WI38 (cell line): Measurements from ENCODE around the gene THSD4.

Experiments
- H3K4me3 ChIP-seq: 2 replicates; pipeline ENCODE4 v1.5.1; 2011; ENCODE audit warnings: low read depth, mild to moderate bottlenecking, control low read depth, low read length
- TF ChIP-seq, protein P1 (sequence below): IDR thresholded peaks from 2 replicates; pipeline ENCODE4 v1.5.1; 2012; ENCODE audit warnings: low read depth, mild to moderate bottlenecking, control low read depth, low read length

The THSD4 gene

DNA sequence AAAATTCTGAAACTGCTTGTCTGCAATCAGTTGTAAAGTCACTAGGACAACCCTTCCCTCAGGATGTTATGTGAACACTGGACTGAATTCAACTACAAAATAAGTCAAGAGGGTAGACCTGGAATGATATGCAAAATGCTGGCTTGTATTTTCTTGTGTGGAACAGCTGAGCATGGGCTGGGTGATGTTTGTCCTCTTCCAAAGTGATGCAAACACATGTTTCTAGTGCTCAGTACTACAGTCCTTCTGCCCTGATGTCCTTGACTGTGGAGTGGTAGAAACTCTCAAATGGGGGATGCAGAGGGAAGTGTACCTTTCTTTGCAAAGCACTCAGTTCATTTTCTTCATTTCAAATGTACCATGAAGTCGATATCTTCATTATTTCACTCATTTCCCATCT lies 258.6 kb downstream of the THSD4 start:
- no peak overlapping the region for H3K4me3 ChIP-seq
- TF ChIP-seq, protein P1, sequence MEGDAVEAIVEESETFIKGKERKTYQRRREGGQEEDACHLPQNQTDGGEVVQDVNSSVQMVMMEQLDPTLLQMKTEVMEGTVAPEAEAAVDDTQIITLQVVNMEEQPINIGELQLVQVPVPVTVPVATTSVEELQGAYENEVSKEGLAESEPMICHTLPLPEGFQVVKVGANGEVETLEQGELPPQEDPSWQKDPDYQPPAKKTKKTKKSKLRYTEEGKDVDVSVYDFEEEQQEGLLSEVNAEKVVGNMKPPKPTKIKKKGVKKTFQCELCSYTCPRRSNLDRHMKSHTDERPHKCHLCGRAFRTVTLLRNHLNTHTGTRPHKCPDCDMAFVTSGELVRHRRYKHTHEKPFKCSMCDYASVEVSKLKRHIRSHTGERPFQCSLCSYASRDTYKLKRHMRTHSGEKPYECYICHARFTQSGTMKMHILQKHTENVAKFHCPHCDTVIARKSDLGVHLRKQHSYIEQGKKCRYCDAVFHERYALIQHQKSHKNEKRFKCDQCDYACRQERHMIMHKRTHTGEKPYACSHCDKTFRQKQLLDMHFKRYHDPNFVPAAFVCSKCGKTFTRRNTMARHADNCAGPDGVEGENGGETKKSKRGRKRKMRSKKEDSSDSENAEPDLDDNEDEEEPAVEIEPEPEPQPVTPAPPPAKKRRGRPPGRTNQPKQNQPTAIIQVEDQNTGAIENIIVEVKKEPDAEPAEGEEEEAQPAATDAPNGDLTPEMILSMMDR: no peak

DNA sequence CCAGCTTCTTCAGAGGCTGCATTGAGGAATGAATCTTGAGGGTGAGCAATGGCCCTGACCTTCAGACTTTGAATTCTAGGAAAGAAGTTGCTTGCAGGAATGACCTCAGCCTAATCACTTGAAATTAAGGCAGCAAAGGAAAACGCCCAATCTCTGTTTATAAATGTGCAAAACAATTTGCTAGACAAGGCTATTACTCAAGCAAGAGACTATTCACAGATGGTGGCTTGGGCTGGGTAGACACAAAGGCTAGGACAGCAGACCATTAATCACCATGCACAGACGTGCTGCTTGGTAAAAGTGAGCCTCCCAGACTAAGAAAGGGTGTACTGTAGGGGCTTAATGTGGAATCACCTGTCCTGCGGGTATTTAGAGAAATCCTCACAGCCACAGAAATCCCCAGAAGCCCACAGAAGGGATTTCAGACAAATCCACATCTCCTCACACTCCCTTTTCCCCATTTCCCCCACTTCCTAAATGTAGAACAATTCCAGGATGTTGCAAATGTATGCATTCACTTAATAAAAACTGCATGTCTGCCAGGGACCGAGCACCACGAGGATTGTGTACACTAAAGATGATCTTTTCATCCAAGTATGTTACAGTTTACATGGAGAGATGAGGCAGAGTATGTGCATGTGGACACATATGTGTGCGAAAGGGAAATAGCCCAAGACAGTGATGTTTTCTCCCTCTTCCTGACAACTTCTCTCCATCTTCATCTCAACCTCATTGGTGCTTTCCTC lies 259.5 kb downstream of the THSD4 start:
- no peak overlapping the region for H3K4me3 ChIP-seq
- TF ChIP-seq, protein P1: no peak

DNA sequence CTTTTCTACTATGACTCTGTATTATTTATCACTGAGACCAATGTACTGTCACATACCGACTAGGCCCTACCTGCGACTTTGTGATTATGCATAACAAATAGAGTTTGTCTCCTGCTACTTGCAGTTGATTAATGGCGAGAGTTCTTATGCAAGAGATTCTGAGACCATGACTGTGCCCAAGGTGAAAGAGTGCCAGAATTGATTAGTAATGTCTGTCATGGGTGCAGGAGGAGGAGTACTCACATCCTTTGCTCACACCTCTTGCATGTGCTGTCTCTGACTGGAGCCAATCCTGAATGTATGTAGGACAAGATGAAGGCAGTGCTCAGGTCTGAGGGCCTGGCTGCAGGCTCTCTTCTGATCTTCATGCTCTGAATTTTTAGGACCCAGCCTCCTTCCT lies 260.7 kb downstream of the THSD4 start:
- TF ChIP-seq, protein P1: no peak

DNA sequence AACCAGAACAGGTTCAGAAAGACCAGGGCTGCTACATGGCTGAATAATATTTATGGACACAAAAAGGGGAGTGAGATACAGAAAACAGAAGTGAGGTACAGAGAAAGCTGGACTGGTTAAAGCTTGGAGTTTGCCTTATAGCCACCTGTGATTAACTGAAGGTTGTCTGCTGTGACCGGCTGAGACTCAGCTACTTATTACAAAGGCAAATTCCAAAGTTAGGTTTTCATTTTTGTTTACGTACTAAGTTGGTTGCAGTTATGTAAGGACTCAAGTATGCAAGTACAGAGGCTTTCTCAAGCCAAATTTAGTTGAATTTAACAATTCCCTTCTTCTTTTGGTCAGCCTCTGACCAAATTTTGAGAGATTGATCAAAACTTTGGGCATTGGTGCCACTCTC lies 264.6 kb downstream of the THSD4 start:
- H3K4me3 ChIP-seq: no peak overlapping the region
- TF ChIP-seq, protein P1: no peak

More for the DNA sequence above, 260.7 kb downstream of the THSD4 start:
- no peak overlapping the region for H3K4me3 ChIP-seq

DNA sequence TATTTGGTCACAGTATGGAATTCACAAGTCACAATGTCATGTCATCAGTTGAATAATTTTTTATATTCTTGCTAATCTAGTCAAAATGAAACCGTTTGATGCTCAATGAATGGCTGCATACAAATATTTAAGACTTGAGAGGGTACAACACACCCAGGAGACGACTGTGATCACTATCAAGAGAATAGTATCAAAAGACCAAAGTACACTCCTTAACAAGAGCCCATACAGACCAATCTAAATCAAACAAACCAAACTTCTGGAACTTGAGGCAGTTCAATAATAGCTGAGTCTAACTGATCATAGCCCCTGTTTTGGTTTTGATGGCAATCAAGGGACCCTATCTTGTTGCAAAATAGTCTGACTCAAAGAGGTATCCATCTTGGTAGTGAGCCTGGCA lies 265.1 kb downstream of the THSD4 start:
- TF ChIP-seq, protein P1: no peak
- H3K4me3 ChIP-seq: no peak overlapping the region

DNA sequence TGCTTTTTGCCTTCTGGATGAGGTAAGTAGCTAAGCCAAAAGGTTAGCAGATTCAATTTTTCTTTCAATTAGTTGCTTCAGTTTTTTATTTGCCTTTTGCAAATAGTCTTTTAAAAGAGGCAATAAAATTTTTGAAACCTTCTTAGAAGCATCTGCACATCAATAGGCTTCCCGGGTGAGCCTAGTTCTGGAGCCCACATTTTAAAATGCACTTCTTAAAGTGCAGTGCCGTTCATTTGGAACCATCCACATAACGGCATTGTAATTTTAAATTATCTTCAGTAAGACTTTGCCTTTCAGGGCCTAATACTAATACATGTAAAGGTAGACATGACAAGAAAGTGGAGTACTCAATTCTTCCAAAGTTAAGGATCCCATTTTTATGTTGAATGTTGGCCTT lies 269.2 kb downstream of the THSD4 start:
- no peak overlapping the region for H3K4me3 ChIP-seq
- TF ChIP-seq, protein P1: no peak

DNA sequence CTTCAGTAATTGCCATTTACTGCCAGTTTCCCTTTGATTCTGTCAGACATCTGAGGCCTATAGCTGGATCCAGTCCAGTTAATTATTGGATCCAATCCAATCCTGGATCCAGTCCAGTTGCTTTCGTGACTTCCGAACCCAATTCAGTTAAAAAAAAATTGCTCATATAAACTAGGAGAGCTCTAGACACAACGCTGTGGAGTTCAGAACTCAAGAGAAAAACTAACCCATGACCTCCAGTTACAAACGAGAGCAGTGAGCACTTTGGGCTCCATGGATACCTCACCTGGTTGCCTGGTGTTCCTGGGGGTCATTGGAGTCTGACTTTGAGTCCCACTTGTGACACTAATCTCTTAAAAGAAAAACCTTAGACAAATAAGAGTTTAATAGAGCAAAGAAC lies 269.8 kb downstream of the THSD4 start:
- TF ChIP-seq, protein P1: no peak
- H3K4me3 ChIP-seq: no peak overlapping the region
